ENCODE measurements around the gene FTH1.

The FTH1 gene

DNA sequence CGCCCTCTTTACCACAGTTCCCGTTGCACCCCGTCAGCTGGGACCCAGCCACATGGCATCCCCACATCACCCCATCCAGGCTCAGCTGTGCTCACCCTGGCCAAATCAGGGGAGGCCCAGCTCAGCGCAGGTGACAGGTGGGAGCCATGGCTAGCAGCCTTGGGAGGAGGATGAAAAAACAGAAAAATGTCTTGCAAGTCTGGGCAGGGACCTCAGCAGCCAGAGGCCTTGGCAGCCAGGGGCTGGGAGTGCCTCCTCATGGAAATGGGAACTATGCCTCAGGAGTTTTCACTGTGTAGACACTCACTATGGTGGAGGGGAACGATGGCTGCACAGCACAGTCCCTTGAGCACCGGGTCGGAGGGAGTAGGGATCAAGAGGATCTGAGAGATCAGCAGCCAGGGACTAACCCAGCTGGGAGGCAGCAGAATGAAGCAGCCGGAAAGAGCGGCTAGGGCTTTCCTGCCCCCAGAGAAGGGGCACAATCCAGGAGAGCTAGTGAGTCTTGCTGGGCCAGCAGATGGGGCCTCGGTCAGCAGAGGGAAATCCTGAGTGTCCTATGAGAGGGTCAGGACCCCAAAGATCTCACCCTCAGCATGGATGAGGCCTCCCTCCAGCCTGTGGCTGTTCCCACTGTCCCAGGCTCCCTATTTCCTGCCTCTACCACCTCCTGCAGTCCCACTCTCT lies 6.2 kb upstream of the FTH1 start:
- no peak overlapping the region for H3K4me3 ChIP-seq (replicated peaks; ENCODE audit: low read depth, low read length)

DNA sequence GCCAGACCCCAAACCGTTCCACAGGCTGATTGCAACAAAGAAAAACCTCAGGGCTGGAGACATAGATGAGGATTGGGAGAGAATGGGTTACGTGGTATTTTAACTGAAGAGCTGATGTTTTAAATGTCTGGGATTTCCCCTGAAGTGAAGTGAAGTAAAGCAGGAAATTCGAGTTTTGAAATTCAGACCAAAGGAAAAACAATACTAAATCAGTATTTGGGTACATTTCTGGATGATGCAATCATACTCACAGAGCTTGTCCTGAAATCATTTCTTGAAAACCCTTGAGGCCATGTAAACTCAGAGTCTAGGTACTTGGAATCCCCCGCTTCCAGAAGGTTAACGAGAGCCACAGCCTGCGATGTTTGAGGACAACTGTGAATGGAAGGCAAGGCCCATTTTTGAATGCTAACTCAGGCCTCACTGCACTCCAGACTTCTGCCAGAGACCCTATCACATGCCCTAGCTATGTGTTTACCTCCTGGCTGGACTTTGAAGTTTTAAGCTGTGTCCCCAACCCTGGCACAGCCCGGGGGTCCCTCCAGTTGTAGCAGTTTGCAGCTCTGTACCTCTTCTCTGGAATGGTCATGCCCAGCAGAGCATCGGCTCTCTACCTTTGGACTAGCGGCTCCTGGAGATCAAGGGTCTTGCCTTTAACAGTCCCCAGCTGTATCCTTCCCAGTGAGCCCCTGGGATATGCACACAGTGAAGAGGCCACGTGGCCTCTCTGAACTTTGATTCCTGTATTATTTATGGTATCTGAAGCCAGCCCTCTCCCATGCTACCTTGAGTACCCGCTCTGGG lies 5.4 kb upstream of the FTH1 start:
- peak overlapping the region; percentile 40 for H3K4me3 ChIP-seq (replicated peaks; ENCODE audit: low read depth, low read length)
- peak; percentile 98 for DNase-seq (ENCODE audit: low read depth)

More for the DNA sequence above, 6.2 kb upstream of the FTH1 start:
- DNase-seq (ENCODE audit: low read depth) = no peak
- TF ChIP-seq, protein P1, sequence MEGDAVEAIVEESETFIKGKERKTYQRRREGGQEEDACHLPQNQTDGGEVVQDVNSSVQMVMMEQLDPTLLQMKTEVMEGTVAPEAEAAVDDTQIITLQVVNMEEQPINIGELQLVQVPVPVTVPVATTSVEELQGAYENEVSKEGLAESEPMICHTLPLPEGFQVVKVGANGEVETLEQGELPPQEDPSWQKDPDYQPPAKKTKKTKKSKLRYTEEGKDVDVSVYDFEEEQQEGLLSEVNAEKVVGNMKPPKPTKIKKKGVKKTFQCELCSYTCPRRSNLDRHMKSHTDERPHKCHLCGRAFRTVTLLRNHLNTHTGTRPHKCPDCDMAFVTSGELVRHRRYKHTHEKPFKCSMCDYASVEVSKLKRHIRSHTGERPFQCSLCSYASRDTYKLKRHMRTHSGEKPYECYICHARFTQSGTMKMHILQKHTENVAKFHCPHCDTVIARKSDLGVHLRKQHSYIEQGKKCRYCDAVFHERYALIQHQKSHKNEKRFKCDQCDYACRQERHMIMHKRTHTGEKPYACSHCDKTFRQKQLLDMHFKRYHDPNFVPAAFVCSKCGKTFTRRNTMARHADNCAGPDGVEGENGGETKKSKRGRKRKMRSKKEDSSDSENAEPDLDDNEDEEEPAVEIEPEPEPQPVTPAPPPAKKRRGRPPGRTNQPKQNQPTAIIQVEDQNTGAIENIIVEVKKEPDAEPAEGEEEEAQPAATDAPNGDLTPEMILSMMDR (IDR thresholded peaks at IDR 0.05; ENCODE audit: low read length, missing control alignments) = no peak

DNA sequence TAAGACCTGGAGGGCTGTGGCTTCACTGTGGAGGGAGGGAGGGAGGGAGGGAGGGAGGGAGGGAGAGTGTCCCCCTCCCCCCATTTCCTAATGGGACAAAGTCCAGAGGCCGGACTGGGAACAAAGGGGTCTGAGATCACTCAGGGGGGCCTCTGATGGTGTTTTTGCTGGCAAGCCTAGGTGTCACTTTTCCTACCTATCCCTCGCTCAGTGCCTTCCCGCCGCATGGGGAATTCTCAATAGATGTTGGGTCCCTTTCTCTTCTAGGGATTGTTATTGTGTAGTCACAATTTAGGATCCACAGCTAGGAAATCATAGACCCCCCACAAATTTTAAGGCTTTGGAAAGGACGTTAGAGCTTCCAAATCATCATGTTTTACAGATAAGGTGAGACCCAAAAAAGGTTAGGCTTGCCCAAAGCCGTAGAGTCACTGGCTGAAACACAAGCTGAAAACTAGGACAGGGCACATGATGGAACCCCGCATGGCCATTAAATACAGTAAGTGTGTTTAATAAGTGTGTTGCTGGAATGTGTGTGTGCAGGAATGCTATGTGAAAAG lies 4.8 kb upstream of the FTH1 start:
- no peak for DNase-seq (ENCODE audit: low read depth)
- TF ChIP-seq, protein P1 (IDR thresholded peaks at IDR 0.05; ENCODE audit: low read length, missing control alignments) = no peak
- H3K4me3 ChIP-seq (replicated peaks; ENCODE audit: low read depth, low read length) = peak overlapping the region; percentile 40

More for the DNA sequence above, 5.4 kb upstream of the FTH1 start:
- TF ChIP-seq, protein P1 (IDR thresholded peaks at IDR 0.05; ENCODE audit: low read length, missing control alignments) = no peak

DNA sequence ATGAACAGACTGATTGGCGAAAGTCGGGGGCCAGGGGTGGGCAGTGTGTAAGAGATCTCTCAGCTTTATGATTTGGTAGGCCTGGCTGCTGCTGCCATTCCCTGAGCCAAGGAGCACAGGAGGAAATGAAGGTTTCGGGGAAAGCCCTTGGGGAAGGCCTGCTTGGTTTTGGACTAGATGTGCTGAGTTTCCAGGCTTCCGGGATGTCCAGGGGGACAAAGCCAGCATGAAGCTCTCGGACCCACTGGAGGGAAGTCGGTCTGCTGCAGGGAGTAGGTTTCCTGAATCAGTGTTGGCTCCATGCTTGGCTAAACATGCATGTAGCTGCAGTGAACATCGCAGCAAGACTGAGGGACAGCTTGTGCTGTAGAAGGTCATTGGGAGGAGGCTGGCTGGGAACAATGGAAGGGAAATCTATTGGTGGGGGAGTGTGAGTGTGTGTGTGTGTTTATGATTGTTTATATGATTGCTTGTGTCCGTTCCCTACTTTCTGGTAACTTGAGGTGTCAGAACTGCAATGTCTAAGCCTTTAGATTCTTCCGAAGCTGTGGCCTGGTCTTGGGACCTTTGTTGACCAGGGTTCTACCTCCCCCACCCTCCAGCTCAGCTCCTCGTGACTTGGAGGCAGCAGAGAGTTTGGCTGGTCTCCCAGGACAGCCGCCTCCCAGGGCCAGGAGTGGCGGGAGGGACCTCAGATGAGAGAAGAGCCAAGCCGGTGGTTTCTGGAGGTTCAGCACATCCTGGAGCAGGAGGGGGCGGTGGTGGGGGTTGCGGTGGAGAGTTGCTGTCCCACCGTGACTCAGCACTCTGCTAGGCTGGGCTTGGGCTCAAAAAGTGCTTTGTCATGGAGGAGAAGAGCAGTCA lies 4.0 kb upstream of the FTH1 start:
- DNase-seq (ENCODE audit: low read depth) = peak; percentile 100
- H3K4me3 ChIP-seq (replicated peaks; ENCODE audit: low read depth, low read length) = peak overlapping the region; percentile 28
- TF ChIP-seq, protein P1 (IDR thresholded peaks at IDR 0.05; ENCODE audit: low read length, missing control alignments) = no peak

DNA sequence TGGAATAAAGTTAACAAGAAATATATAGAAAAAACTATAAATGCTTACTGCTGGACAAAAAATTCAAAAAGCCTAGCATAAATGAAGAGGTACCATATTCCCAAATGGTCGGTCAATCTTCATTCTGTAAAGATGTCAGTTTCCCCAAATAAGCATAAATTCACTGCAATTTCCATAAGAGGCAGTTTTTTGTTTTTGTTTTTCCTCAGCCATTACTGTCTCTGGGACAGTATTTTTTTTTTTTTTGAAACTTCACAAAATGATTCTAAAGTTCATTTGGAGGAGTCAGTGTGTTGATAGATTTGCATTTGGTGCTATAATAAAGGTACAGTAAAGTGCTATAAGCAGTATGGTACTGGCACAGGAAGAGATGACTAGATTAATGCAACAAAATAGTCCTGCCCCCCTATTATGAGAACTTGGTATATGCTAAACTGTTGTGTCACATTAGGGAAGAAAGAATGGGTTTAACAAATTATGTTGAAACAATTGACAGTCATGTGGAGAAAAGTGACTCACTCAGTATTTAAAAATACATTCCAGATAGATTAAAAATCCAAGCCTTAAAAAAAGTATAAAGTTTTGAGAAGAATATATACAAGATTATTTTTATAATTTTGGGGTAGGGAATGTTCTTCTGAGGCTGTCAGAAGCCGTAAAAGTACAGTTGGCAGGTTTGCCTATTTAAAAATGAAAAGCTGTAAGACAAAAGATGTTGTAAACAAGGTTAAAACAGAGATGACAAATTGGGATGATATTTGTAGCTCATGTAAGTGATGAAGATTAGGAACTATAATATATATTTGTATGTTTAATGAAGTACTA lies 2.6 kb upstream of the FTH1 start:
- peak overlapping the region; percentile 2 for H3K4me3 ChIP-seq (replicated peaks; ENCODE audit: low read depth, low read length)
- peak; percentile 95 for DNase-seq (ENCODE audit: low read depth)
- TF ChIP-seq, protein P1 (IDR thresholded peaks at IDR 0.05; ENCODE audit: low read length, missing control alignments) = no peak

DNA sequence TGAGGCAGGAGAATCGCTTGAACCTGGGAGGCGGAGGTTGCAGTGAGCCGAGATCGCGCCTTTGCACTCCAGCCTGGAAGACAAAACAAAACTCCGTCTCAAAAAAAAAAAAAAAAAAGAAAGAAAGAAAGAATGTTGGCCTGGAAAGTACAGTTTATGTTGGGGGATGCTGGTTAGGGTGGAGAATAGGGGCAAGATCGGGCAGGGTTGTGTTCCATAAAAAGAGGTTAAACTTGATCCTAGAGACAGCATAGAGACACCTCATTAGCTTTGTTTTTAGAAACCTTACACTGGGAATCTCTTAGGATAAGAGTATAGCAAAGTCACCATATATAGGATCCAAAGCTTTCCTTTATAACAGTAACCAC lies 1.9 kb upstream of the FTH1 start:
- DNase-seq (ENCODE audit: low read depth) = no peak
- TF ChIP-seq, protein P1 (IDR thresholded peaks at IDR 0.05; ENCODE audit: low read length, missing control alignments) = no peak
- no peak overlapping the region for H3K4me3 ChIP-seq (replicated peaks; ENCODE audit: low read depth, low read length)
